Body of pancreas (tissue), 4 donors: Measurements from ENCODE around the gene NELFB.

ENCODE experiments used
- POLR2A ChIP-seq, 3 donors: fragments of 450-650 bp; IDR thresholded peaks; one replicate each; pipeline ENCODE4 v1.6.1; 2016; ENCODE audit warnings: antibody characterized with exemption in 3 of 3, mild to moderate bottlenecking in 2 of 3
- TF ChIP-seq, protein P1 (sequence below), 7 experiments: fragments of 450-650 bp in 4 of 7; fragments of 200-600 bp in 3 of 7; sonication (generic) in 3 of 7; IDR thresholded peaks; one replicate each; pipeline ENCODE4 v1.5.1; 2016 to 2019; ENCODE audit warnings: antibody characterized with exemption in 7 of 7

DNA sequence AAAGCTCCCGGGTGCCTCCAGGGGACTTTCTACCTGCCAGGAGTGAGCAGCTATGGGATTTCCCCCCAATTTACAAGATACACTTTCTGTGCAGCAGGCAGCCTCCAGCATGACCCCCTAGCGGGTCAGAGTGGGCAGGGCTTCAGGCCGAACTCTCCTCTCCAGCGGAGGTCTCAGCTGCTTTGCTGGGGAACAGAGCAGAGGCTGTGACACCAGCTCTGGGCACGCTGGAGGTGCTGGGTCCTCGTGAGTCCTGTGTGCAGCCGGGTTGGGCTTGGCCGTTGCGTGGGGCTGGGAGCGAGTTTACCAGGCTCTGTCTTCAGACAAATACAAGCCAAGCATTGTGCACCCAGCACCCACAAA is 44.1 kb downstream of the NELFB start:
- TF ChIP-seq, protein P1, sequence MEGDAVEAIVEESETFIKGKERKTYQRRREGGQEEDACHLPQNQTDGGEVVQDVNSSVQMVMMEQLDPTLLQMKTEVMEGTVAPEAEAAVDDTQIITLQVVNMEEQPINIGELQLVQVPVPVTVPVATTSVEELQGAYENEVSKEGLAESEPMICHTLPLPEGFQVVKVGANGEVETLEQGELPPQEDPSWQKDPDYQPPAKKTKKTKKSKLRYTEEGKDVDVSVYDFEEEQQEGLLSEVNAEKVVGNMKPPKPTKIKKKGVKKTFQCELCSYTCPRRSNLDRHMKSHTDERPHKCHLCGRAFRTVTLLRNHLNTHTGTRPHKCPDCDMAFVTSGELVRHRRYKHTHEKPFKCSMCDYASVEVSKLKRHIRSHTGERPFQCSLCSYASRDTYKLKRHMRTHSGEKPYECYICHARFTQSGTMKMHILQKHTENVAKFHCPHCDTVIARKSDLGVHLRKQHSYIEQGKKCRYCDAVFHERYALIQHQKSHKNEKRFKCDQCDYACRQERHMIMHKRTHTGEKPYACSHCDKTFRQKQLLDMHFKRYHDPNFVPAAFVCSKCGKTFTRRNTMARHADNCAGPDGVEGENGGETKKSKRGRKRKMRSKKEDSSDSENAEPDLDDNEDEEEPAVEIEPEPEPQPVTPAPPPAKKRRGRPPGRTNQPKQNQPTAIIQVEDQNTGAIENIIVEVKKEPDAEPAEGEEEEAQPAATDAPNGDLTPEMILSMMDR (IDR thresholded peaks at IDR 0.05) = no peak
- TF ChIP-seq POLR2A (IDR thresholded peaks at IDR 0.05) = peak in 1 of 3 donors; percentile 14
